Ovary (tissue), 9 donors: ENCODE data around the gene TDRD9. TPM values are rescaled to one million over a fixed set of nuclear protein-coding genes. Genes with fewer than 3 reads are reported as not detected.

Experiments used
- DNase-seq, 5 donors: peaks; one replicate each; pipeline ENCODE4 v3.0.0-alpha.2; 2019 to 2020
- H3K27ac ChIP-seq, 2 donors: fragments of 200-600 bp; one replicate each; pipeline versions ENCODE4 v1.5.1 to v1.8.0; 2019 to 2022
- H3K27me3 ChIP-seq: fragments of 200-600 bp; one replicate; pipeline ENCODE4 v1.8.0; 2022
- H3K36me3 ChIP-seq: fragments of 200-600 bp; sonication (generic); one replicate; pipeline ENCODE4 v1.5.1; 2019
- H3K4me1 ChIP-seq: one replicate; pipeline ENCODE4 v1.8.1; 2013; ENCODE audit warnings: mild to moderate bottlenecking, moderate library complexity; ENCODE audit not compliant: insufficient read depth
- H3K4me3 ChIP-seq: fragments of 200-600 bp; sonication (generic); one replicate; pipeline ENCODE4 v1.5.1; 2017
- H3K9me3 ChIP-seq, 2 donors: fragments of 200-600 bp in 1 of 2; sonication (generic) in 1 of 2; one replicate each; pipeline versions ENCODE4 v1.5.1 to v1.8.1; 2013 to 2019; ENCODE audit warnings: mild to moderate bottlenecking in 1 of 2, moderate library complexity in 1 of 2
- CTCF ChIP-seq, 3 donors: fragments of 450-650 bp in 2 of 3; fragments of 200-600 bp in 1 of 3; IDR thresholded peaks; one replicate each; pipeline versions ENCODE4 v1.5.1 to v1.8.0; 2016 to 2022; ENCODE audit warnings: antibody characterized with exemption in 3 of 3, mild to moderate bottlenecking in 1 of 3
- EP300 ChIP-seq: sonication (generic); formaldehyde crosslinking; IDR thresholded peaks from one replicate; pipeline ENCODE4 v1.6.1; 2017; ENCODE audit warnings: antibody characterized with exemption
- POLR2A ChIP-seq: fragments of 450-650 bp; IDR thresholded peaks from one replicate; pipeline ENCODE4 v1.6.1; 2017; ENCODE audit warnings: antibody characterized with exemption, mild to moderate bottlenecking, moderate library complexity
- WGBS, 3 donors: extraction: QIAGEN DNeasy Blood & Tissue Kit in 1 of 3; methylation state at CpG; one replicate each; pipeline versions ENCODE4 v1.1.5 to v1.1.7; 2013 to 2017; 5-methylcytosine and 5-hydroxymethylcytosine counted together
- intact Hi-C, 4 donors: fragments of 100-400 bp; cut with DNase I; formaldehyde crosslinking; loops; one replicate each; pipeline versions ENCODE4 v1.11.0 to v1.15.1; 2022 to 2023
- polyA plus RNA-seq, 2 donors: library from polyadenylated mRNA; stranded (reverse); fragments of 200-250 nt in 1 of 2; fragments of 350-450 nt in 1 of 2; fragmentation: Illumina TruSeq in 1 of 2; extraction: RNeasy Lipid Tissue Mini Kit (QIAGEN cat#74804) in 1 of 2; gene quantifications; one replicate each; pipeline ENCODE4 v1.2.3, GENCODE V29; 2013 to 2014
- total RNA-seq, 7 donors: library from RNA; depleted of rRNA in 2 of 7; stranded (reverse); fragments of >200 nt in 2 of 7; fragmentation: NEBNext Ultra II Directional in 3 of 7; extraction: Animal tissue kit (Norgen Biotek cat#: 25700) in 3 of 7; gene quantifications; one replicate each; pipeline versions ENCODE4 v1.1.0 to v1.2.4, GENCODE V29; 2016 to 2023
- donor health status: DM: no; HTN: no; CAD: no; lungs with moderate emphysema.
- donor health status: DM: no; HTN: no; CAD: no.
- donor health status: Bipolar disorder and iron deficiency.
- donor health status: DM: yes; HTN: yes; CAD: no.
- donor health status: DM: no; HTN: no; CAD: no.
- donor health status: DM: yes; HTN: yes; CAD: no.

TDRD9 gene
- total and polyA plus RNA-seq, 9 donors, result 0.23 to 5.1 (median 0.83) TPM

GRCh38 chr14:104086661-104087461, 158.6 kb downstream of the TDRD9 start:
- Histone ChIP-seq H3K36me3 (no peaks in the 10 kb centered on the region), H3K27ac (peak overlapping the region in 1 of 2 donors; percentile 59), H3K4me1 (peaks cover 22% of the 10 kb centered on the region), H3K27me3 (no peaks in the 10 kb centered on the region), H3K9me3 (no peaks in the 10 kb centered on the region), H3K4me3 (no peak overlapping the region)
- DNase-seq, result peak; percentile 23 to 51 (median 33)
- TF ChIP-seq EP300 (no peak), CTCF (IDR thresholded peaks at IDR 0.05) (no peak), POLR2A (no peak)
- intact Hi-C loops, result loop anchor here in 1 of 4 donors (10.0 kb wide), 1 partner anchor 478 kb away; no protein-coding TSS in a partner anchor
- 65 to 80% (median 68%) methylated on average over 16 of the region's 16 CpGs for WGBS, 3 donors

GRCh38 chr14:104087505-104087904, 159.2 kb downstream of the TDRD9 start:
- Histone ChIP-seq H3K4me3 (no peak overlapping the region), H3K27ac (no peak overlapping the region), H3K27me3 (no peaks in the 10 kb centered on the region), H3K9me3 (no peaks in the 10 kb centered on the region), H3K36me3 (no peaks in the 10 kb centered on the region), H3K4me1 (peaks cover 22% of the 10 kb centered on the region)
- WGBS, 3 donors, result 86 to 92% (median 89%) methylated on average over 13 to 17 of the region's 17 CpGs
- intact Hi-C loops, result loop anchor here in 1 of 4 donors (10.0 kb wide), 1 partner anchor 477 kb away; no protein-coding TSS in a partner anchor
- DNase-seq, result peak; percentile 13 to 45 (median 42)
- TF ChIP-seq EP300, result no peak
- no peak for TF ChIP-seq POLR2A
- no peak for TF ChIP-seq CTCF (IDR thresholded peaks at IDR 0.05)

GRCh38 chr14:104087981-104088850, 160.0 kb downstream of the TDRD9 start:
- no peak overlapping the region for H3K4me3 ChIP-seq
- H3K4me1 ChIP-seq, result peaks cover 22% of the 10 kb centered on the region
- 82 to 88% (median 83%) methylated on average over 21 to 23 of the region's 23 CpGs for WGBS, 3 donors
- no peaks in the 10 kb centered on the region for H3K27me3 ChIP-seq
- TF ChIP-seq EP300 (no peak), CTCF (IDR thresholded peaks at IDR 0.05) (no peak), POLR2A (no peak)
- no peaks in the 10 kb centered on the region for H3K9me3 ChIP-seq
- H3K27ac ChIP-seq, result no peak overlapping the region
- no peaks in the 10 kb centered on the region for H3K36me3 ChIP-seq
- peak; percentile 12 to 43 (median 34) for DNase-seq
- intact Hi-C loops, result loop anchor here in 1 of 4 donors (10.0 kb wide), 1 partner anchor 477 kb away; no protein-coding TSS in a partner anchor

GRCh38 chr14:104090071-104090748, 162.0 kb downstream of the TDRD9 start:
- Histone ChIP-seq H3K4me1 (peaks cover 13% of the 10 kb centered on the region), H3K36me3 (no peaks in the 10 kb centered on the region), H3K4me3 (no peak overlapping the region), H3K9me3 (no peaks in the 10 kb centered on the region), H3K27ac (no peak overlapping the region), H3K27me3 (no peaks in the 10 kb centered on the region)
- intact Hi-C loops, result no loop called here
- 92 to 95% (median 94%) methylated on average over 20 of the region's 20 CpGs for WGBS, 3 donors
- peak in 4 of 5 donors; percentile 14 to 34 (median 18) for DNase-seq
- no peak for TF ChIP-seq CTCF (IDR thresholded peaks at IDR 0.05)
- no peak for TF ChIP-seq EP300
- TF ChIP-seq POLR2A, result no peak
